KBM-7 (cell line): Measurements from ENCODE around the gene SCAF8.

Source experiments
- DNase-seq: peaks from one replicate; pipeline ENCODE4 v3.0.0-alpha.2; 2015
- in situ Hi-C: fragments of 300-500 bp; cut with MboI; formaldehyde crosslinking; loops from 2 replicates; pipeline ENCODE4 v1.14.3; 2020; ENCODE audit warnings: low sequenced_read_pairs, low pct_unique_long_range_greater_than_20kb, mixed read lengths

SCAF8 gene

DNA sequence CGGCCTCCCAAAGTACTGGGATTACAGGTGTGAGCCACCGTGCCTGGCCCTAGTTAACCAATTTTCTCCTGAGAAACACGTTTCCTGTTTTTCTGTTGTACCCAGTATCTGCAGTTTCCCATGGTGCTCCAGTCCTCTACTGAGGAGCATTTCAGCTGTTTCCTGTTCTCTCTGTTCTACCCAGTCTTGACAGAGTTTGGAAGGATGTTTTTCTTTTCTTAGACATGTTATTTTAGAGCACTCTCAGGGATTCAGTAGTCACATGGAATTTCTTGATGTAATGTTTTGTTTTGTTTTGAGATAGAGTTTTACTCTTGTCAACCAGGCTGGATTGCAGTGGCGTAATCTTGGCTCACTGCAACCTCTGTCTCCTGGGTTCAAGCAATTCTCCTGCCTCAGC lies 132.1 kb downstream of the SCAF8 start:
- peak; percentile 20 for DNase-seq
- in situ Hi-C loops, result no loop called here

DNA sequence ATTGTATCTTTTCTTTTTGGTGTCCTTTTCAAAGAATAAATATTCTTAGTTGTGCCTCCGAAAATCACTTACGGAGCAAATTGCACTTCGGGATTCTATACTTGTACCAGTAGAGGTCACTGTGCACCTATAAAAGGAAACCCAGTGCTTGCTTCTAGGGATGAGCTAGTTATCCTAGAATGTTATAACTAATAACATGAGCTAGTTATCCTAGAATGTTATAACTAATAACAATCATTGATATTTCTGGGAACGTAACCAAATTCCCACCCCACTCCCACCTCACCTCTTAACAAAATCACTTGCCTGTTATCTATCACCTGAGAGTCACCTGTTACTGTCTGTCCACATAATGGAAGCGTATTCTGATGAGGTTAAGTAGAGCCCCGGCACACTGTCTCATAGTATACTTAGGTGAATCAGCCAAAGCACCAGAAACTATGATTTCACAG lies 135.0 kb downstream of the SCAF8 start:
- DNase-seq, result peak; percentile 48
- in situ Hi-C loops, result no loop called here

DNA sequence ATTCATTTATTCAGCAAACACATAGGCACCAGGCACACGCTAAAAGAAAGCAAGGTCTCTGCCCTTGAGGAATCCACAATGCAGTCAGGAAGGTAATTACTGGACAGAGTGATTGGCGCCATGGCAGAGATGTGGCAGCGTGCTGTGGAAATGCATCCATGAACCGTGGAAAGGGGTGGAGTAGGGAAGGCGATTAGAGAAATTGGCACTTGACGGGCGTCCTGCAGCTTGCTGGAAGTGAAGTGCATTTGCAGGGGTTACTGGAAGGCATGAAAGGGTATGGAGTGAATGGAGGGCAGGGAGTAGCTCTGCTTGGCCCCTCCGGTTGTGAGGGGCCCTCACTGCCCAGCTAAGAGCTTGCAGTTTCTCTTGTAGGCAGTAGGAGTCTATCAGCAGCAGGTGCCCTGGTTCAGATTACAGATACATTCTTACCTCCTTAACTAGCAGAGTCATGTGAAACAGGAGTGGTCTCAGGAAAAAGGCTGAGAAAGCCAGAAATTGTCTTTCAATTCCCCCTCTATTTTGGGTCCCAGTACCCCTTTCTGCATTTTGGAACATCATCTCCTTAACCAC lies 139.4 kb downstream of the SCAF8 start:
- DNase-seq, result no peak
- in situ Hi-C loops, result no loop called here

DNA sequence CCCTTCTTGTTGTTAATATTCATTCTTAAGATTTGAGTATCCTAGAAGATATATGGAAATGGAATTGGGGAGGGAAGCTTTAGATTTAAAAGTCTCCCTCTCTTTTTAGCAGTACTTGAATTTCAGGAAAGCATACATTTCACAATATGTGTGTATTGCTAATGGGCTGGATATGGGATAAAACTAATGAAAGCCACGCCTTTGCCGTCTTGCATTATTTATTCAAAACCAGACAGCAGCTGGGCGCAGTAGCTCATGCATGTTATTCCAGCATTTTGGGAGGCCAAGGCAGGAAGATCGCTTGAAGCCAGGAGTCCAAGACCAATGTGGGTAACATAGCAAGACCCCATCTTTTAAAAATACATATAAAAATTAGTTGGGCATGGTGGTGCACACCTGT lies 140.3 kb downstream of the SCAF8 start:
- in situ Hi-C loops, result no loop called here
- DNase-seq, result no peak

DNA sequence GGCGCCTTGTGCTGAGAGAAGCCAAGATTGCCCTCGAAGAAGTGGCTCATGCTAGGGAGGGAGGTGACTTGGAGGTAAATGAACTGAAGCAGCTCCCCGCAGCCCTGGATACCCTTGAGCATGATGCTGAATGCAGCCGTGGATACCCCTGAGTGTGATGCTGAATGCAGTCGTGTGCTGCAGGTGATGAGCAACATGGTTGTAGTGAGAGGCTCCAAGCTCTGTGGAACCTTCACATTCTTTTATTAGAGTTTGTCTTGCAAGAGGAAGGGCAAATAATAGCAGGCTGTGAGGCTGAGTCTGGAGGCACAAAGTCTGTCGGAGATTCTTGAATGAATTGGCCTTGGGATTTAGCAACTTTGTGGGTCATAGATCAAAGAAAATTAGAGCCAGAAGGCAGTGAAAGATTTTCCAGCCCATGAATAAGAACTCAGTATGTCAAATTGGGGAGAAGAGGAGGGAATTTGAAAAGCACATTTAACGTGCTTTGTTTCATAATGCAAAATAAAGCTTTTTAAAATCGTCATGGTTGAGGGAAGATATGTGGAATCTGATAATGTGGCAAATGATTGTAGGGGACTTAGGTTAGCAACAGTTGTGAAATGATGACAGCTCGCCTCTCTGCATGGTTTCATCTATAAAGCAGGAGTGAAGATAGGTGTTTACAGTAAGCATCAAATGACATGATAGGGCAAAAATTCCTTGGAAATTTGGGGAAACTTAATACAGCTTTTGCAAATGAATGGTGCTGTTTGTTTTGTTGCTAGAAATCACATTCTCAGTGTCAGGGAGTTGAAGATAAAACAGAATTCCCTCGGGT lies 141.8 kb downstream of the SCAF8 start:
- in situ Hi-C loops, result no loop called here
- DNase-seq, result no peak

DNA sequence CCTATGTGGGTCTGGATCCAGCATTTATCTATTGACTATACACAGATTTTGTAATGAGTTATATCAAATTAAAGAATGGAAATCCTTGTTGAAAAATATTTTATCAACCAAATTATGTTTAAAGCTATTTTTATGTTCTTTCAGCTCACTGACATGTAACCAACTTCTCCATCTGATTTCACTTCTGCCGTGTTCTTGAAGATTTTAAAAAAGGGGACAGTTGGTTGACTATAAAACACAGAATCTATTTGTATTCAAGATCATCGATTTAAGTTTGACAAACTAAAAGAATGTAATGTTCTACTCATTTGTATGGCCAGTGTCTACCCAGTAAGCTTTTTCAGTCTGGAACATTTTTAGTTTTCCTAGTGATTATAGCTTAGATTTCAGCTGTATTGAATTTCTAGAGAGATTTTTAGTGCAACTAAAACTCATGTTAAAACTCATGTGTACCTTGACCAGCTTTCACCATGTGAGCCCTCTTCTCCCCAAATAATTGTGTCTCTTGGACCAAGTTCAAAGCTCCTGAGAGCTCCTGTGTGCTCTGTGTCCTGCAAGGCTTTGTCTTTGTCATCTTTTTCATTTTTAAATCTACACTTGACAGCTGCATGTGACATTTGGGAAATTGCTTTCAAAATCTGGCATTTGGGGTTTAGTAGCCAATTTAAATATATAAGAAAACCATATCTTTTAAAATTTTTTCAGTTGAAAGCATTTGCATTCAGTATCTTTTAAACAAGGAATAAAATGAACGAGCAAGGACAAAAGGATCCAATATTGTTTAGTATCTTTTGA lies 143.5 kb downstream of the SCAF8 start:
- no peak for DNase-seq

DNA sequence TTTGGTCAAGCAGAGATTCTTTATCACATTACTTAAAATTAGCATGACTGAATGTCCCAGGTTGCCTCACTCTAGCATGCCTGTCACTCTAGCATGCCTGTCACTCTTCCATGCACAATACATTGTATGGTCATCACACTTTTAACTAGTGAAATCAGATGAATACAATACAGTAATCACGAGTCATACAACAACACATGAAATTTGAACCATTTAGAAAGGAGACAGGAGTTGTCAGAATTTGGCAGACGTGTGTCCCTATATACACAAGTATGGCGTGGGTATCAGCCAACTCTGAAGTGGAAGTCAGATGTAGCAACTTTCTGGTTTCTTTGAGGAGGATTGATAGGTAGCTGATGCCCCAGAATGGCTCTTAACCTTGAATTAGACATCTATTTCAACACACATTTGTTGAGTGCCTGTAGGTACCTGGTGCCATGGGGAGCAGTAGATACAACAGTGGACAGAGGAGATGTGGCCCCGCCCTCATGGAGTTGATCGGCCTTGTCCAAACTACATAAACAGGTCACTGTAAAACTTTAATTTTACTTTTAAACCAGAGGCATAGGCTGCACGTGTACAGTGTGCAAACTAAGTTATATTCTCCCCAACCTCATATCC lies 145.8 kb downstream of the SCAF8 start:
- in situ Hi-C loops, result no loop called here
- no peak for DNase-seq

More for the DNA sequence above, 143.5 kb downstream of the SCAF8 start:
- in situ Hi-C loops, result no loop called here

DNA sequence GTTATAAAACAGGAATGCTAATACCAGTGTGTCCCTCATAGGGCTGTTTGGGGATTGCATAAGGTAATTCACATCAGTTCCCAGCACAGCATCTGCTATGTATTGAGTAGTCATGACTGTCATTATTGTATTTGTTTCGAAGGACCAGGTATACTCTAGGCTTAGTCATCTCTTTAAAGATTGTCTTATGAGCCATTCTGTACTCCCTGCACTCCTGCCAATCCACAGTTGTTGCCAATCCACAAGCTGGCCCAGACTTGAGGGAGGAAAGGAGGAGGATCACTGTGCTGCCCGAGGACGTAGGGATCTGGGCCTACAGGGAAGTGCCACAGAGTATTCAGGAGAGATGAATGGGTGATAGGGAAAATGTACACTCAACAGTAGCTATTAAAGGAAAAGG lies 148.9 kb downstream of the SCAF8 start:
- in situ Hi-C loops, result no loop called here
- no peak for DNase-seq
